IPS-NIHi7 (cell line): ENCODE measurements around the gene OR7C1.
A peak's percentile ranks its signal among the peaks of the same experiment; 100 is the strongest.
"Not testable (repeated sequence)": the region's sequence is repeated elsewhere in the genome, so short reads cannot be mapped to it uniquely, and the experiment has no call there.

Source experiments
- DNase-seq: peaks from one replicate; pipeline ENCODE4 v3.0.0; 2012; ENCODE audit warnings: mixed read lengths; ENCODE audit errors: extremely low spot score

OR7C1 gene

DNA sequence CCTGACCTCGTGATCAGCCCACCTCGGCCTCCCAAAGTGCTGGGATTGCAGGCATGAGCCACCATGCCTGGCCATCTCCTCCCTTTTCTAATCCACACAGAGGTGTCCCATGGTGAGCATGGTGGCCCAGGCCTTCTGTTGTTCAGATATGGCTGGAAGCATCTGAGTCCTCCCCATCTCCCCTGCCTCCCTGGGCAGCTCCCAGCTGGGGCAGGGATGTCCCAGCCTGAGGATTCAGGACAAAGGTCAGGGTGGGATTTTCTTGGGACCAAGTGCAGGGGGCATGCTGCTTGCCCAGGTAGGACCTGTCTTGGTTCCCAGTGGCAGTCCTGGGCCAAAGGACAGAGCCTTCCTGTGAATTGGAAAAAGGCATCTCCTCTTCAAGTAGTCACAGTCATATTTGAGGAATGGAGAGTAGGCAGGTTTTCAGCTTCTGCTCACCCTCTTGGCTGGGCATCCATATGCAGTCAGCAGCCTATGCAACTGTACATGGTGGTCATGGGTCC, 67.5 kb downstream of the OR7C1 start:
- DNase-seq = no peak

DNA sequence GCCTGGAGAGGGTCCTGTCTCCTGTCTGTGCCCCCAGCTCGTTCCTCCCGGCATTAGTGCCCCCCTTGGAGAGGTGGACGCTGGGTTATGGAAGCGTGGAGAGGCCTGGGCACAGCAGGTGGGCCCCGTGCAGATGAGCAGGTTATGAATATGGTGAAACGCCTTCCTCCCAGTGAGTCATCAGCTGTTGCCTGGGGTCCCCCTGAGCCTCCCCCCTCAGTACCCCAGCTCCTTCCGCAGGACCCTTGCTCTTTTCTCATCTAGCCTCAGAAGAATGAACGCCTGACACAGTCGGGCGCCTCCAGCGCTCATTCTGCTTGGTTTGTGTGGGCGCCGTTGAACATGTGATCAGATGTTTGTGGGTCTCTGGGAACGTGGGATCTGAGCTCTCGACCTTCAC, 69.1 kb downstream of the OR7C1 start:
- not testable (repeated sequence) for DNase-seq

DNA sequence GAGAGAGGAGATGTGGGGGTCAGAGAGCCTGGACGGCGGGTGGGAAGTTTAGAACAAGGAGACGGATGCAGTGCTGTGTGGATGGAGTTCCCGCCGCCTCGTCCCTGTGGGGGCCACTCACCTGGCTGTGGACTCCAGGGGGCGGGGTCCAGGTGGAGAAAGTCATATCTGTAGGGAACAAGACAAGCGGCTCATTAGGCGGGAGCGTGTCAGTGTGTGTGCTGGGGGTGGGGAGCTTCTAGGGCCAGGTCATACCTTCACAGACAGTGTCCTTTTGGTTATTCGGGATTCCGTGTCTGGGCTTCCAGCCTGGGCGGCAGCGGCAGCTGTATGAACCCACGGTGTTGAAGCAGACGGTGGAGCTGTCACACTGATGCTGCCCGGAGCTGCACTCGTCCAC, 69.6 kb downstream of the OR7C1 start:
- DNase-seq = not testable (repeated sequence)

DNA sequence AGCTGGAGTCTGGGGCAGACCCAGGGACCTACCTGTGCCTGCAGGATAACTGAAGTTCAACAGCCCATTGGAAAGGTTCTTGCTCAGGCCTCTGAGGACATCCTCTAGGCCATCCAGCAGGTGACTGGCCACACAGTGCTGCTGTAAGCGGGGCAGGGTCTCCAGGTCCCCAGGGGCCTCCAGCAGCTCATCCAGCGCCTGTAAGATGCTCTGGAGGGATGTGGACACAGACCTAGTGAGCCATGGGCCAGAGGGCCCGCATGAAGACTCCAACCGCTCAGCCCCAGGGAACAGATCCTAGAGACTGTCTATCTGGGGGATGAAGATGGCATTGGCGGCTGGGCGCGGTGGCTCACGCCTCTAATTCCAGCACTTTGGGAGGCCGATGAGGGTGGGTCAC, 70.6 kb downstream of the OR7C1 start:
- no peak for DNase-seq

DNA sequence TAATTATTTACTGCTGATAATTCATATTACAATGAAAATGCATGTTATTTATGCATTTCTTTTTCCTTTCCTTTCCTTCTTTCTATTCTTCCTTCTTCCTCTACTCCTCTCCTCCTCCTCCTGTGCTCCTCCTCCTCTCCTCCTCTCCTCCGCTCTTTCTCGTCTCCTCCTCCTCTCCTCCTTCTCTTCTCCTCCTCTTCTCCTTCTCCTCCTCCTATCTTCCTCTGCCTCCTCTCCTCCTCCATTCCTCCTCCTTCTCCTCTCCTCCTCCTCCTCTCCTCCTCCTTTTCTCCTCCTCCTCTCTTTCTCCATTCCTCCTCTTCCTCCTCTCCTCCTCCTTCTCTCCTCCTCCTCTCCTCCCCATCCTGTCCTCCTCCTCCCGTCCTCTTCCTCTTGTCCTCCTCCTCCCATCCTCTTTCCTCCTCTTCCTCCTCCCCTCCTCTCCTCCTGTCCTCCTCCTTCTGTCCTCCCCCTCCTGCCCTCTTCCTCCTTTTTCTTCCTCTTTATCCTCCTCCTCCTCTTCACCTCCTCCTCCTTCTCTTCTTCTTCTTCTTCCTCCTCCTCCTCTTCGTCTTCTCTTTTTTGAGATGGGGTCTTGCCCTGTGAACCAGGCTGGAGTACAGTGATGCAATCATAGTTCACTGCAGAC, 71.4 kb downstream of the OR7C1 start:
- no peak for DNase-seq

DNA sequence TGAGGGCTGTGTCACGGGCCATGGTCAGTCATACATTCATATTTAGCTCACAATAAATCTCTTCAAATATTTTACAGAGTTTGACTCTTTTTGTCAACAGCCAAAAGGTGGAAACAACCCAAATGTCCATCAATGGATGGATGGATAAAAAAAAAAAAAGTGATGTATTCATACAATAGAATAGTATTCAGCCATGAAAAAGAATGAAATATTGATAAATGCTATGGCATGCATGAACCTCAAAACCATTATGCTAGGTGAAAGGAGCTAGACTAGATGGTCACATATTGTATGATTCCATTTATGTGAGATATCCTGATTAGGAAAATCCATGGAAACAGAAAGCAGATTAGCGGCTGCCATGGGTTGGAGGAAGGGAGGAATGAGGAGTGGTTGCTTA, 72.9 kb downstream of the OR7C1 start:
- DNase-seq = no peak

GRCh38 chr19:14761607-14762006, 73.4 kb downstream of the OR7C1 start:
- no peak for DNase-seq

DNA sequence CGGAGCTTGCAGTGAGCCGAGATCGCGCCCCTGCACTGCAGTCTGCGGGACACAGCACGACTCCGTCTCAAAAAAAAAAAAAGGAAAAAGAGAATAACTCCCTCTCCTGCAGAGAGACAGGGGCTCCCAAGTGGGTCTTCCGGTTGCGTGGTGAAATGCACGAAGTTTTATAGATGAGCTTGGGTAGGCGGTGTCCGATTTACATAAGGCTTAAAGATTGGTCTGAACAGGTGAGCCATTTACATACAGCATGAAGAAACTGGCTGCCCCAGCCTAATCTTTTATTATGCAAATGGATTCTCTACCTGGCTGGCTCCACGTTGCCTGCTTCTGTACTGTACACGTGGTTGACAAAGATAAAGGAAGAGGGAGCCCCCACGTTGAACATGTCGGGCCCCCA, 76.2 kb downstream of the OR7C1 start:
- DNase-seq = peak; percentile 43

DNA sequence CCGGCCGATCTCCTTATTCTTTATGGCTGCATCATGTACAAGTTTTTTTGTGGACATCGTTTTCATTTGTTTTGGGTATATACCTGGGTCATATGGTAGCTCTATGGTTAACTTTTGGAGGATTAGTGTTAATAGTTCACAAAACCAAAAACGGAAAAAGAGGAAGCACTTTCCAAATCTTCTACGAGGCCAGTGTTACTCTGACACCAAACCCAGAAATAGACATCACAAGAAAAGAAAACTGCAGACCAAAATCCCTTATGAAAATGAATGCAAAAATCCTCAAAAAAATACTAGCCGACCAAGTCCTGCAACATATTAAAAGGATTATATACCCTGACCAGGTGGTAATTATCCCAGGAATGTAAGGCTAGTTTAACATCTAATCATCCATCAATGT, 86.4 kb downstream of the OR7C1 start:
- no peak for DNase-seq
